ENCODE data around the gene FCHSD2. TPM values are rescaled to one million over a fixed set of nuclear protein-coding genes. Genes with fewer than 3 reads are reported as not detected.

FCHSD2 gene
- total and polyA plus RNA-seq, 2 donors (not counting 3 experiments of a cell fraction or from before 2014, with no cell fraction given), result 20.8 to 56.9 TPM

DNA sequence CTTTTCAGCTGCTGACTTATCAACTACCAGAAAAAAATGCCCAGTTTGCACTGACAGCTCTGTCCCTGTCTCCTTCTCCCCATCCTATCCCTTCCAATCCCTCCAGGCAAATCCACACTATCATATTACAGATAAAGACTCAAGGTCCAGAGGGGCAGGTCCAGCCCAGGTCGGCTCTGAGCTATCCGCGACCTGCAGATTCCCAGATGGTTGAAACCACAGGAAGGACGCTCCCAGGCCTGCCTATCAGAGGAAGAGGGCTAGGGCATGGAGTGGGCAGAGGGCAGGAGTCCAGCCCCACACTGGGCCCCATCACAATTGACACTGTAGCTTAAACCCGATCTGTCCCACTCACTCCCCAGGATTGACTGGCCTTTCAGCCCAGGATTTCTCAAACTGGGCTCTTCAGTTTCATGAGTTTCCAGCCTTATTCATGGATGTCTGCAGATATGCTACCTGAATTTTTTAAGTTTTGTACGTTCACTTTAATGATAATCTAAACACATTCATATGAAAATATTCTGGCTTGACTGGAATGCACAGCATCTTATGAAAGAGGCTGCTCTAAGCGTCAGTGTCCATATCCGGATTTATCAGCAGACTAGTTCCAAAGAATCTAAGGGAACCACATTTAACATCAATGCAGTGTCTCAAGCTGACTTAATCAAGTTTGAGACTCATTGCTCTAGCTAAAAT is 16.4 kb upstream of the FCHSD2 start:
- Histone ChIP-seq H3K27me3 (ENCODE audit: control insufficient read depth in 2 of 2, insufficient read depth in 2 of 2, low read length in 2 of 2) (no peaks in the 10 kb centered on the region), H3K36me3 (ENCODE audit: control insufficient read depth in 2 of 2, extremely low read depth in 1 of 2, insufficient read depth in 2 of 2, low read length in 2 of 2) (no peaks in the 10 kb centered on the region), H3K9me1 (replicated peaks; ENCODE audit: control insufficient read depth, extremely low read depth, insufficient read depth, low read length) (no peaks in the 10 kb centered on the region), H3K4me1 (ENCODE audit: control insufficient read depth, extremely low read depth, insufficient read depth, low read length) (no peaks in the 10 kb centered on the region), H3K4me3 (replicated peaks in 1 of 3; ENCODE audit: insufficient read depth in 1 of 3, low read depth in 1 of 3, low read length in 3 of 3) (no peak overlapping the region), H2AFZ (ENCODE audit: low read depth, low read length) (no peak overlapping the region), H3K9ac (replicated peaks; ENCODE audit: extremely low read depth, insufficient read depth, low read length) (no peak overlapping the region), H3K4me2 (ENCODE audit: insufficient read depth, low read length) (no peak overlapping the region), H3K9me3 (replicated peaks; ENCODE audit: control insufficient read depth, insufficient read depth, low read length) (no peaks in the 10 kb centered on the region), H4K20me1 (replicated peaks; ENCODE audit: control insufficient read depth, extremely low read depth, insufficient read depth, low read length) (no peaks in the 10 kb centered on the region), H3K79me2 (ENCODE audit: control insufficient read depth, insufficient read depth, low read length) (no peaks in the 10 kb centered on the region), H3K27ac (ENCODE audit: insufficient read depth, low read depth, low read length) (no peak overlapping the region)
- DNase-seq (ENCODE audit: low read depth, low spot score), result no peak
- BruUV-seq (replicated peaks), result no TSS peak
- no peak for FAIRE-seq
- TF ChIP-seq POLR2AphosphoS5 (IDR thresholded peaks at IDR 0.05; ENCODE audit: insufficient read depth, low read depth, low read length) (no peak), MAX (IDR thresholded peaks at IDR 0.05; ENCODE audit: insufficient read depth, insufficient read length) (no peak), EZH2 (IDR thresholded peaks at IDR 0.05; ENCODE audit: borderline replicate concordance, low read depth, low read length, severe bottlenecking) (no peak), GATA2 (IDR thresholded peaks at IDR 0.05; ENCODE audit: insufficient read depth, insufficient read length, low read depth, low read length) (no peak), CTCF (IDR thresholded peaks at IDR 0.05; ENCODE audit: extremely low read depth in 1 of 2, insufficient read depth in 1 of 2, low read depth in 1 of 2, low read length in 2 of 2) (no peak), POLR2A (IDR thresholded peaks at IDR 0.05; ENCODE audit: low read depth, low read length) (no peak), JUN (IDR thresholded peaks at IDR 0.05; ENCODE audit: borderline replicate concordance, insufficient read depth, insufficient read length, low read depth) (no peak), FOS (IDR thresholded peaks at IDR 0.05; ENCODE audit: borderline replicate concordance, insufficient read depth, low read length) (no peak), MYC (IDR thresholded peaks at IDR 0.05; ENCODE audit: low read depth, low read length) (no peak)
- CTCF ChIA-PET, result interaction anchor here (1.0 to 1.7 kb wide), 5 partner anchors 9 to 328 kb away, joined by 3 to 11 read pairs (median 5); partner anchors contain the start of gene FCHSD2
- POLR2A ChIA-PET, result interaction anchor here (1.3 kb wide), 1 partner anchor 15 kb away, joined by 5 read pairs; no protein-coding TSS in a partner anchor
- dilution Hi-C loops (cut with MboI; ENCODE audit: extremely low pct_ligation_motif_present, low sequenced_read_pairs) (no loop called here), intact Hi-C loops (cut with micrococcal nuclease) (no loop called here)

Data from endothelial cell of umbilical vein (primary cell).